Stimulated activated CD4-positive, alpha-beta T cell treated with anti-CD3 and anti-CD28 coated beads, TNF-alpha, amount 100 ng/mL, for 4 hours (primary cell): ENCODE results near the gene PLAC1.

Experiments
- DNase-seq, 3 experiments: peaks; one replicate each; pipeline ENCODE4 v3.0.0-alpha.2; 2020; ENCODE audit warnings: low read depth in 3 of 3

PLAC1 gene

GRCh38 chrX:134670134-134670924 is 12.1 kb upstream of the PLAC1 start:
- no peak for DNase-seq

- no peak for DNase-seq
Measured at GRCh38 chrX:134669378-134670098, 11.3 kb upstream of the PLAC1 start.

- DNase-seq: no peak
Measured at GRCh38 chrX:134664202-134664601, 5.9 kb upstream of the PLAC1 start.

GRCh38 chrX:134661295-134661694 is 3.0 kb upstream of the PLAC1 start:
- DNase-seq: no peak

GRCh38 chrX:134660627-134661026 is 2.4 kb upstream of the PLAC1 start:
- DNase-seq: no peak

- no peak for DNase-seq
Measured at GRCh38 chrX:134659761-134660160, 1.5 kb upstream of the PLAC1 start.

- no peak for DNase-seq
Measured at GRCh38 chrX:134658760-134659023, 421 bp upstream of the PLAC1 start.

GRCh38 chrX:134654398-134655012 is 3.8 kb downstream of the PLAC1 start:
- peak in 1 of 3 experiments; percentile 6 for DNase-seq

- no peak for DNase-seq
Measured at GRCh38 chrX:134653835-134654234, 4.4 kb downstream of the PLAC1 start.

- DNase-seq: no peak
Measured at GRCh38 chrX:134650701-134651100, 7.6 kb downstream of the PLAC1 start.

- DNase-seq: no peak
Measured at GRCh38 chrX:134649770-134650169, 8.5 kb downstream of the PLAC1 start.

- DNase-seq: no peak
Measured at GRCh38 chrX:134647477-134647877, 10.8 kb downstream of the PLAC1 start.

GRCh38 chrX:134646691-134647090 is 11.6 kb downstream of the PLAC1 start:
- DNase-seq: no peak

GRCh38 chrX:134645936-134646543 is 12.2 kb downstream of the PLAC1 start:
- no peak for DNase-seq

GRCh38 chrX:134642386-134642785 is 15.9 kb downstream of the PLAC1 start:
- no peak for DNase-seq

GRCh38 chrX:134641346-134641745 is 16.9 kb downstream of the PLAC1 start:
- DNase-seq: no peak

- no peak for DNase-seq
Measured at GRCh38 chrX:134640914-134641313, 17.4 kb downstream of the PLAC1 start.

GRCh38 chrX:134636851-134637250 is 21.4 kb downstream of the PLAC1 start:
- no peak for DNase-seq

GRCh38 chrX:134634691-134635090 is 23.6 kb downstream of the PLAC1 start:
- no peak for DNase-seq

GRCh38 chrX:134633832-134634231 is 24.4 kb downstream of the PLAC1 start:
- no peak for DNase-seq

- DNase-seq: no peak
Measured at GRCh38 chrX:134633394-134633793, 24.9 kb downstream of the PLAC1 start.

GRCh38 chrX:134632355-134632754 is 25.9 kb downstream of the PLAC1 start:
- no peak for DNase-seq
